Skeletal muscle tissue (tissue), 4 donors: Measurements from ENCODE around the gene PGAP1. TPM values are rescaled to one million over a fixed set of nuclear protein-coding genes. Genes with fewer than 3 reads are reported as not detected.
"Not testable (repeated sequence)": the region's sequence is repeated elsewhere in the genome, so short reads cannot be mapped to it uniquely, and the experiment has no call there.

Source experiments
- H3K27ac ChIP-seq: one replicate; pipeline ENCODE4 v1.7.0; 2013; ENCODE audit warnings: mild to moderate bottlenecking, low read depth, low read length, inconsistent platforms
- H3K27me3 ChIP-seq, 3 donors: one replicate each; pipeline ENCODE4 v1.7.0; 2013; ENCODE audit warnings: low read length in 3 of 3; ENCODE audit not compliant: control insufficient read depth in 3 of 3, insufficient read depth in 3 of 3
- H3K36me3 ChIP-seq, 3 donors: one replicate each; pipeline ENCODE4 v1.7.0; 2013; ENCODE audit warnings: low read length in 3 of 3; ENCODE audit not compliant: control insufficient read depth in 3 of 3, insufficient read depth in 3 of 3
- H3K4me1 ChIP-seq, 3 donors: one replicate each; pipeline ENCODE4 v1.7.0; 2013; ENCODE audit warnings: low read length in 3 of 3, mild to moderate bottlenecking in 3 of 3; ENCODE audit not compliant: control insufficient read depth in 3 of 3, insufficient read depth in 3 of 3
- H3K4me3 ChIP-seq, 3 donors: one replicate each; pipeline ENCODE4 v1.7.0; 2013; ENCODE audit warnings: low read length in 3 of 3
- H3K9ac ChIP-seq, 3 donors: one replicate each; pipeline ENCODE4 v1.7.0; 2013; ENCODE audit warnings: low read length in 3 of 3, mild to moderate bottlenecking in 3 of 3, moderate library complexity in 2 of 3, low read depth in 1 of 3
- H3K9me3 ChIP-seq, 3 donors: one replicate each; pipeline ENCODE4 v1.7.0; 2013; ENCODE audit warnings: low read length in 3 of 3; ENCODE audit not compliant: control insufficient read depth in 3 of 3
- total RNA-seq: library from RNA; depleted of rRNA; stranded (reverse); fragments of >200 nt; gene quantifications from one replicate; pipeline ENCODE4 v1.2.3, GENCODE V29; 2014
- donor health status: Osteomylitis.

Gene PGAP1
- total RNA-seq, 1 donor from 2014 or later, result 24.0 TPM

DNA sequence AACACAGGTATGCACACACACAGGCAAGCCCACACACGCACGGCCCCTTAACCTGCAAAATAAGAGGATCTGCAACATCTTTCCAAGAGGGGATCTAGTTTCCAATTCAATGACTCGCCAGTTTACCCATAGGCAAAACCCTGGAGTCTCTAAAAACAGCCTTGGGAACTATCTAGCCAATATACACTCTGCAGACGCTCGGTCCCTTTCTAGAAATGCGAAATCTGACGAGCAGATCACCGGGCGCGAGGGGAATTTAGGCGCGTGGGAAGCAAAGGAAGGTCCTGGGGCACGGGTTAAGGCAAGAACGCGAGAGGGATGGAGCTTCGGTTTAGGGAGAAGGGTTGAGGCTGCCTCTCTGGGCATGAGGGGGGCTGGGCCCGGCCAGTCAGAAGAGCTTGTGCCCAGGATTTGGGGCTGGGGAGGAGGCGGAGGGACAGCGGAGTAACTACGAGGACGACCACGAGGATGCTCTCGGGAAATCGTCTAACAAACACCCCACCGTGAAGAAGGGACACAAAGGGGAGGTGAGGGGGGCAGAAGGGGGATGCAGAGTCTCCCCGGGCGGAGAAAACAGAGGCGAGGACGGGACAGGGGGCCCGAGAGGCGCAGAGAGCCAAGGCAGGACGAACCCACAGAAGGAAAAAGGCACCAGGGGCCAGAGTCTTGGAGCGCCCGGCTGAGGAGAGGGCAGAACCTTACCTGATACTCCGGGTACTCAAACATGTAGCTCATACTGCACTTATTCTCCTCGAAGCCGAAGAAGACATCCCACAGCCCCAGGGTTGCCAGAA, 542 bp downstream of the PGAP1 start:
- Histone ChIP-seq H3K4me1 (peaks cover 6 to 19% (median 9%) of the 10 kb centered on the region in 3 donors), H3K9ac (peak overlapping the region; percentile 88 to 94 (median 89))

DNA sequence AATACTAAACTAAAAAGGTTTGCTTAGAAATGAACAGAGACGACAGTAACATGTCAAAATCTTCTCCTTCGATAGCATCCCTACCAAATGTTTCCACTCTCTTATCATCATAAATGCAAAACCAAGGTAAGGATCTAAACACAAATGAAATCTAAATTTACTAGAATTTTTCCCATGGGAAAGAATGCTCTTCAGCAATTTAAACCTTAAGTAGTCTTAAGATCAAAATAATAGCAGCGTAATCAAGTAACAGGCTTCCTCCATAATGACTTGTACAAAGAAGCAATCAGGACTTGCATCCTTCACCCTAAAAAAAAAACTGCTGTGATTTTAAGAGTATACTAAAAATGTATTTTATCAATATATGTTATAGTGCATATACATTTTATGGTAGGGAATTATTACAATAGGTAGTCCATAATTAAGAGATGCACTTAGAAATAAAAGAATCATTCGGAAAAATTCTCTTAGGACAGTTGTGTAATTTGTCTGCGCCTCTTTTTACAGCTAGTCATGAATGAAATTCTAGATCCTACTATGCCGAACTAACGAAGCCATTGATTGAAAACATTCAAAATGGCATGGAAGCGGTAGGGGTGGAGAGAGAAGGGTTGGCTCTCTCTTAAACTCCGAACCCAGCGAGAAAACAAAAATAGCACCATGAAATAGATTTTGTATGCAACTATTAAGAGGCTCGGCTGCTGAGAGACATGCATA, 1.3 kb downstream of the PGAP1 start:
- Histone ChIP-seq H3K27me3 (no peaks in the 10 kb centered on the region), H3K4me1 (peaks cover 6 to 19% (median 9%) of the 10 kb centered on the region in 3 donors), H3K9ac (peak overlapping the region; percentile 88 to 94 (median 89)), H3K9me3 (no peaks in the 10 kb centered on the region), H3K36me3 (no peaks in the 10 kb centered on the region), H3K4me3 (peak overlapping the region; percentile 91 to 98 (median 94)), H3K27ac (peak overlapping the region; percentile 84)

More for the DNA sequence above, 542 bp downstream of the PGAP1 start:
- Histone ChIP-seq H3K4me3 (peak overlapping the region; percentile 91 to 98 (median 94)), H3K36me3 (no peaks in the 10 kb centered on the region), H3K27ac (peak overlapping the region; percentile 84), H3K27me3 (no peaks in the 10 kb centered on the region), H3K9me3 (no peaks in the 10 kb centered on the region)

DNA sequence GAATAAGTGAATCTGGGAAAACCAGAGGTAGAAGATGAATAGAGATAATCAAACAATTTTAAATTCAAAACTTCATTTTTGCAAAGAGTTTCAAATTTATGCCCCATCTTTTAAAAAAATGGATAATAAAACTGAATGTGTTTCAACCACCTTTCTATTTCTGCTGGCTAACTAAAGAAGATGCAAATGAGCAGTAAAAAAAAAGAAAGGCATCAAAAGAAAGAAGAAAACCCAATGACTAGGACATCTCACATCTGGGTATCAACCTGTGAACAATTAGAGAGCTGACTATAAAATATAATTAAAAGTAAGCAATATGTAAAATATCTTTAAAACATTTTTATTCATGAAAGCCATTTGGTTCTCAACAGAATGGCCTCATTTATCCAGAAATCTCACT, 2.5 kb downstream of the PGAP1 start:
- H3K27ac ChIP-seq, result no peak overlapping the region
- no peak overlapping the region for H3K4me3 ChIP-seq
- no peaks in the 10 kb centered on the region for H3K9me3 ChIP-seq
- peaks cover 0 to 3% (median 0%) of the 10 kb centered on the region in 3 donors for H3K36me3 ChIP-seq
- no peak overlapping the region for H3K9ac ChIP-seq
- peaks cover 6 to 19% (median 9%) of the 10 kb centered on the region in 3 donors for H3K4me1 ChIP-seq
- H3K27me3 ChIP-seq, result no peaks in the 10 kb centered on the region

DNA sequence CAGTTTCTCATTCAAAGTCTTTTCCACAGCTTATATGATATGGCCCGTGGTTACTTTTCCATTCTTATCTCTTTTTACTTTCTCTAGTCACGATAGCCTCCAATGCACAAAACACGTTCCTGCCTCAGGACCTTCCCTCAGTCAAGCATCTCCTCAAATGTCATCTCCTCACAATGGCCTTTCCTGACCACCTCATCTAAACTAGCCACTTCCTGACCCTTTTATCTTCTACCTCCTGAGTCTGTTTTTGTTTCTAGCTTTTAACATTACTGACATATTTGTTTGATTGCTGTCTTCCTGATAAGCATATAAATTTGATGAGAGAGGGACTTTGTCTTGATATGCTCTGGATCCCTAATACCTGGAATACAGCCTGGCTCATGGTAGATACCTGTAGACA, 7.6 kb downstream of the PGAP1 start:
- Histone ChIP-seq H3K27ac (no peak overlapping the region), H3K9me3 (peaks cover 0 to 1% (median 0%) of the 10 kb centered on the region in 3 donors), H3K9ac (no peak overlapping the region), H3K36me3 (peaks cover 0 to 19% (median 10%) of the 10 kb centered on the region in 3 donors), H3K4me3 (no peak overlapping the region), H3K27me3 (no peaks in the 10 kb centered on the region), H3K4me1 (no peaks in the 10 kb centered on the region)

DNA sequence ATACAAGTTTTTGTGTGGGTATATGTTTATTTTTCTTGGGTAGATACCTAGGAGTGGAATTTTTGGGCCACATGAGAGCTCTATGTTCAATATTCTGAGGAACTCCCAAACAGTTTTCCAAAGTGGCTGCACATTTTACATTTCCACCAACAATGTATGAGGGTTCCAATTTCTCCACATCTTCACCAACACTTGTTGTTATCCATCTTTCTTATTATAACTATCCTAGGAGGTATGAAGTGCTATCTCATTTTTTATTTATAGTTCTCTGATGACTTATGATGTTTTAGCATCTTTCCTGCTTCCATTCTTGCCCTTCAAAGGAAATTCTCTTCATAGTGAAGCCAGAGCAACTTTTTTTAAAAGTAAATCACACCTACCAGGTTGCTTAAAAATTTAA, 8.7 kb downstream of the PGAP1 start:
- H3K36me3 ChIP-seq, result peaks cover 0 to 19% (median 13%) of the 10 kb centered on the region in 3 donors
- no peak overlapping the region for H3K4me3 ChIP-seq
- H3K9ac ChIP-seq, result no peak overlapping the region
- H3K27me3 ChIP-seq, result no peaks in the 10 kb centered on the region
- no peak overlapping the region for H3K27ac ChIP-seq
- H3K4me1 ChIP-seq, result no peaks in the 10 kb centered on the region
- peaks cover 0 to 1% (median 0%) of the 10 kb centered on the region in 3 donors for H3K9me3 ChIP-seq

DNA sequence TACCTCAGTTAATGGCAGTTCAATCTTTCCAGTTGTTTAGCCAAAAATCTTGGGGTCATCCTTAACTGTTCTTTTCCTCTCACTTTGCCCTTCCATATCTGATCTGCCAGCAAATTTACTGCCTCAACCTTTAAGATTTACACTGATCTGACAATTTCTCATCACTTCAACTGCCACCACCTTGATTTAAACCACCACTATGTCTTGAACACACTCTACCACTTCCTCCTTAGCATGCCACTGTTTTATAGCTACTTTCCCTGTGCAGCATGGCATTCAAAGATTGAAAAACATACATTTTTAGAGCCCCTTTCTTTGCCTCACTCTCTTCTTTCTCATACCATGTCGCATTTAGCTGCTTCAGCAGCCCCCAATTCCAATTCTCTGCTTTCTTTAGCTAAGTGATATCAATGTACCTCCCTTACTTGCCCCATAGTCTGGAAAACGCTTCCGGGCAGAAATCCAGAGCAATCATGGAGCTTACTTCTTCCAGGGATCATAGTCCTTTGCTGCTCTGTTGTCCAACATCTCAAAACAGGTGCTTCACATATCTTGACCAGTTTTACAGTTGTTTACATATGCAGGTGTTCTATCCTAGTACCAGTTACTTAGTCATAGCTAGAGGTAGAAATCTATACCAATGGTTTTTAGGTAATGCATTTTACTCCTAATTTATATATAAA, 10.9 kb downstream of the PGAP1 start:
- Histone ChIP-seq H3K9ac (no peak overlapping the region), H3K4me3 (no peak overlapping the region), H3K27ac (no peak overlapping the region), H3K4me1 (no peaks in the 10 kb centered on the region), H3K9me3 (peaks cover 0 to 1% (median 0%) of the 10 kb centered on the region in 3 donors), H3K27me3 (no peaks in the 10 kb centered on the region), H3K36me3 (peaks cover 0 to 19% (median 13%) of the 10 kb centered on the region in 3 donors)

DNA sequence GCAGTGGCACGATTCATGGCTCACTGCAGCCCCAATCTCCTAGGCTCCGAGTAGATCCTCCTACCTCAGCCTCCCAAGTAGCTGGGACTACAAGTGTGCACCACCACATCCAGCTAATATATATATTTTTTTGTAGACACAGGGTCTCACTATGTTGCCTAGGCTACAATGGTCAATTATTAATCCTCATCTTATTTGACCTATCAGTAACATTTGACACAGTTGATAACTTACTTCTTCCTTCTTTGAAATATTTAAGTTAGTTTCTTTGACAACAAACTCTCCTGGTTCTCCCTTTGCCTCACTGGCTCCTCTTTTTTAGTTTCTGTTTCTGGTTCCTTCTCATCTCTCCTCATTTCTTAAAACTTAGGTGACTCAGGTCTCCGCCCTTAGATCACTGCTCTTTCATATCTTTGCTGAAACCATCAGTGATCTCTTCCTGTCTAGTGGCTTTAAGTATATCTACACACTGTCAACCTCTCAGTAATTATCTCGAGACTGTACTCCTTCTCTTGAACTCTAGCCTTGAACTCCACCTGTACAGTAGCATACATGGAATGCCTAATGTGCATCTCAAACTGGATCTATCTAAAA, 11.5 kb downstream of the PGAP1 start:
- H3K36me3 ChIP-seq, result peaks cover 0 to 19% (median 13%) of the 10 kb centered on the region in 3 donors

DNA sequence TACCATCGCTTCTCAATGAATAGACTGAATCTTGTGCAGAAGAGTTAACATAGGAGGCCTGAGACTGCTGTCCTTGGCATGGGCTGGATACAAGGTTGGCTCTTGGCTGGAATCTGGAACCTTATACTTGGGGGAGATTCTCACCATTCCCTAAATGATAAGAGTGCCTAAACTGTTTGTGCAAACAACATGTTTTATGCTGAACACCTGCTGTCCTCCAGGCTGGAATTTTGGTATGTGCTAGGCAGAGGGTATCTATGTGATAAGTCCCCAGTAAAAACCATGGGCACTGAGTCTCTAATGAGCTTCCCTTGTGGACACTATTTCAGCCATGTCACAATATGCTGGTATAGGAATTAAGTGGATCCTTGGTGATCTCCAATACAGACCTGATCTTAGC, 12.8 kb downstream of the PGAP1 start:
- Histone ChIP-seq H3K4me3 (no peak overlapping the region), H3K4me1 (no peaks in the 10 kb centered on the region), H3K27me3 (no peaks in the 10 kb centered on the region), H3K9ac (no peak overlapping the region), H3K36me3 (peaks cover 0 to 15% (median 13%) of the 10 kb centered on the region in 3 donors), H3K27ac (no peak overlapping the region), H3K9me3 (peaks cover 0 to 1% (median 0%) of the 10 kb centered on the region in 3 donors)

More for the DNA sequence above, 11.5 kb downstream of the PGAP1 start:
- Histone ChIP-seq H3K27ac (no peak overlapping the region), H3K27me3 (no peaks in the 10 kb centered on the region), H3K4me1 (no peaks in the 10 kb centered on the region), H3K4me3 (no peak overlapping the region), H3K9ac (no peak overlapping the region), H3K9me3 (peaks cover 0 to 1% (median 0%) of the 10 kb centered on the region in 3 donors)

DNA sequence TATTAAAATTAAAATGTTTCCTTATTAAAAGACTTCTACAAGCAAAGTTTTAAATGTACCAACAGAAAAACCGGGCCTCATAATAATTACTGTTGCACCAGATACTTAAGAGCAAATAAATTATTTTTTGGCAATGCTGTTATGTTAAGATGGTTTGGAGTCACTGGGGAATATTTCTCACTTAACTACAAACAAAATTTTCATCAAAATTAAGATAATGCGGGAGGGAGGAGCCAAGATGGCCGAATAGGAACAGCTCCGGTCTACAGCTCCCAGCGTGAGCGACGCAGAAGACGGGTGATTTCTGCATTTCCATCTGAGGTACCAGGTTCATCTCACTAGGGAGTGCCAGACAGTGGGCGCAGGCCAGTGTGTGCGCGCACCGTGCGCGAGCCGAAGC, 21.1 kb downstream of the PGAP1 start:
- not testable (repeated sequence) for H3K9ac ChIP-seq, H3K27ac ChIP-seq, H3K9me3 ChIP-seq, H3K4me1 ChIP-seq, H3K36me3 ChIP-seq, H3K27me3 ChIP-seq, H3K4me3 ChIP-seq
